AG09309 (cell line): ENCODE data around the gene TMEM258.

ENCODE experiments used
- DNase-seq: peaks from one replicate; pipeline ENCODE4 v3.0.0-alpha.2; 2010; ENCODE audit warnings: low read depth
- H3K4me3 ChIP-seq: 2 replicates; pipeline ENCODE4 v1.5.1; 2011; ENCODE audit warnings: mild to moderate bottlenecking, low read depth, low read length, moderate library complexity; ENCODE audit not compliant: control insufficient read depth
- TF ChIP-seq, protein P1 (sequence below): IDR thresholded peaks from 2 replicates; pipeline ENCODE4 v1.5.1; 2011; ENCODE audit warnings: mild to moderate bottlenecking, low read depth, low read length, inconsistent platforms; ENCODE audit not compliant: insufficient read depth, control insufficient read depth; ENCODE audit errors: missing control alignments

TMEM258 gene

GRCh38 chr11:61820174-61820573 lies 27.8 kb upstream of the TMEM258 start:
- no peak for DNase-seq
- TF ChIP-seq, protein P1, sequence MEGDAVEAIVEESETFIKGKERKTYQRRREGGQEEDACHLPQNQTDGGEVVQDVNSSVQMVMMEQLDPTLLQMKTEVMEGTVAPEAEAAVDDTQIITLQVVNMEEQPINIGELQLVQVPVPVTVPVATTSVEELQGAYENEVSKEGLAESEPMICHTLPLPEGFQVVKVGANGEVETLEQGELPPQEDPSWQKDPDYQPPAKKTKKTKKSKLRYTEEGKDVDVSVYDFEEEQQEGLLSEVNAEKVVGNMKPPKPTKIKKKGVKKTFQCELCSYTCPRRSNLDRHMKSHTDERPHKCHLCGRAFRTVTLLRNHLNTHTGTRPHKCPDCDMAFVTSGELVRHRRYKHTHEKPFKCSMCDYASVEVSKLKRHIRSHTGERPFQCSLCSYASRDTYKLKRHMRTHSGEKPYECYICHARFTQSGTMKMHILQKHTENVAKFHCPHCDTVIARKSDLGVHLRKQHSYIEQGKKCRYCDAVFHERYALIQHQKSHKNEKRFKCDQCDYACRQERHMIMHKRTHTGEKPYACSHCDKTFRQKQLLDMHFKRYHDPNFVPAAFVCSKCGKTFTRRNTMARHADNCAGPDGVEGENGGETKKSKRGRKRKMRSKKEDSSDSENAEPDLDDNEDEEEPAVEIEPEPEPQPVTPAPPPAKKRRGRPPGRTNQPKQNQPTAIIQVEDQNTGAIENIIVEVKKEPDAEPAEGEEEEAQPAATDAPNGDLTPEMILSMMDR: no peak
- H3K4me3 ChIP-seq: no peak overlapping the region

DNA sequence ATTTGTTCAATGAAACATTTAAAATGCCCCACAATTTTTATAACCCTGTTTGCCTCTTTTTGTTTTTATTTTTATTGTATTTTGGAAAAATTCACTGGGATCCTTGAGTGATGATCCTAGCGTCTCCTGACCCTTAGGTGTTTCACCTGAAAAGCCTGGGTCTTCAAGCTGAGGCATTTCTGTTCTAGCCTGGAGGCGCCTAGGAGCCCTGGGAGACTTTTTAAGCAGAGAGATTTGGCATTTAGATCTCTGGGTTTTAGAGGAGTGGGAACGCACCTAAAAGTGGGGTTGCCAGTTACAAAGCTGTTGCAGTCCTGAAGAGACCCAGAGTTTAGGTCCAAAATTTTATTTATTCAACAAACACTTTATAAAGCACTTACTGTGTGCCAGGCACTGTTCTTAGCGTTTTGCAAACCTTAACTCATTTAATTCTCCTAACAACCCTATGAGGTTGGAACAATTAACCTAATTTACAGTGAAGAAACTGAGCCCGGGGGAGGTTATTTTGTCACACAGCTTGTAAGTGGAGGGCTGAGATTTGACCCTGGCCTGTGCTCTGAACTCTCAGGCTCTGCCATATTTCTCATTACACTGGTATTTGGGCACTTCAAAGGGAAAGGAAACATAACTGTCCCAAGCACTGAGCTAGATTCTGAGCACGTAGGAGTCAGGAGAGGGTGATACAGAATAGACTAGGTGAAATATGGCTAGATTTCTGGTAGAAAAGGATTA lies 25.2 kb upstream of the TMEM258 start:
- H3K4me3 ChIP-seq: peak overlapping the region; percentile 67
- no peak for DNase-seq
- TF ChIP-seq, protein P1: no peak

DNA sequence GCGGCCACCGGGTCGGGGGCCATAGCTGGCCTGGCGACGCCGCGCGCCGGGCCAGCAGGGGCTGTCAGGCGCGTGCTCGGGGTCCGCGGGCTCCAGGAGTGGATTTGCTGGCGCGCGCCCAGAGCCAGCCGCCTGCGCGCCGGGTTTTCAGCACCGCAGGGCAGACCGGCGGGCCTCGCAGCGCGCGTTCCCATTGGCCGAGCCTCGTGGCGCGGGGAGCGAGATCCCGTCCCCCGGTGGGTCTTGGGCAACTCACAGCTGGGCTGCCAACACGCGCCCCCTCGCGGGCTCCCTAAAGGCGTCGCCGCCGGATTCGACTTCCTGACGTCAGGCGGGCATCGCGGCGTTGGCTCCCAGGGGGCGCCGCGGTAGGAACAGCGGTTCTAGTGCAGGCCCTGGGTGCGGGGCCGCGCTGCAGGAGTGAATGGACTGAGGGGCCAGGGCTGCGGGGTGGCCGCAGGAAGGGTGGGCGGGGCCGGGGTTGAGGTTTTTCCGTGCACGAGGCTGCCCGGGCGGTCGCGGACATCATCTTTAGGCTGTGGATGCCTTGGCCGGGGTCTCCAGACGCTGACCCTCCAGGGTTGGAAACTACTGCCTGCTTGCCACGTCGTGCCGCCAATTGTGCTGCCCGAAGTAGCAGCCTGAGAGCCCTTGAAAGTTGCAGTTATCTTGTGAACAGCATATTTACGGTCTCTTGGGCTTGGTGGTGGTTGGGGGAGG lies 24.5 kb upstream of the TMEM258 start, which contains the start of gene FADS1:
TSS of gene FADS1 (minus strand) at position 268 of the 720 bp plus-strand sequence. CDS start at position 194, 74 bp downstream.
- TF ChIP-seq, protein P1: peak; percentile 63
- peak within 1 kb of the TSS; percentile 67 for H3K4me3 ChIP-seq
- DNase-seq: peak; percentile 66

DNA sequence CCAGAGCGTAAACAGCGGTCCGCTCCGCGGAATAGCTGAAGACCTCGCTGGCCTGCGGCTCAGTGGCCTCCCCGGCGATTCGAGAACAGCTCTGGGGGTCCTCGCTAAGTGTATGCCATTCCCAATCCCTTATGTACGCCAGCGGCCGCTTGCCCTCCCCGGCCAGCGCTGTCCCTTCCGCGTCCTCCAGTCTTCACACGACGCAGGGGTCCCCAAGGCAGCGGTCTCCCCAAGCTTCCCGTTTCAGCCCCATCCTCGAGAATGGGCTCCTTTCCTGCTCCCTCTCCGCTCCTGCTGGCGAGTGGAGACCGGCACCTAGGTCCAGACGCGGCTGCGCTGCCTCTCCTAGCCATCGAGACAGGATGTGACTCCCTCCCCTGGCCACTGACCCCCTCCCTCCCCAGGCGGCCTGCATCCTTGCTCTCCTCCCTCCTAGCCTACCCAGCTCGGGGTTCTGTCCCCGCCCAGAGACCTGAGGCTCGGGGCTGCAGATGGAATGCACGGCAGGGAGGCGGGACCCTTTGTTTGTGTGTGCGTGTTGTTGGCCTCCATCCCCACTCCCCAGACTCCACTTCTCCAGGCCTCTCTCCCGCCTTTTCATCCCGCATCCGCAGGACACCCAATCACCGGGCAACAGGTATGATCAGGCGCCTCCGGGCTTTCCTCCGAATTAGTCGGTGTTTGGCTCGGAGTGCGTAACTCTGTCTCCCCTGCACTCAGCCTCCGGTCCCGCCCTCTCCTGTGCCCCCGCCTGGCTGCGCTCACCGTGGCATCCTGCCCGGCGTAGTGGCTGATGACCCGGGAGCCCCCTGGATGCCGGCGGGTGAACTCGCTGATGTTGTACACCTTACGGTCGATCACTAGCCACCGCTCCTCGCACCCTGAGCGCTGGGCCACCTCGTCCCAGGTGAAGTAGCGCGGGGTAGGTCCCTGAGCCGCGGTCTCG lies 23.7 kb upstream of the TMEM258 start:
- no peak for DNase-seq
- TF ChIP-seq, protein P1: no peak
- peak overlapping the region; percentile 67 for H3K4me3 ChIP-seq

DNA sequence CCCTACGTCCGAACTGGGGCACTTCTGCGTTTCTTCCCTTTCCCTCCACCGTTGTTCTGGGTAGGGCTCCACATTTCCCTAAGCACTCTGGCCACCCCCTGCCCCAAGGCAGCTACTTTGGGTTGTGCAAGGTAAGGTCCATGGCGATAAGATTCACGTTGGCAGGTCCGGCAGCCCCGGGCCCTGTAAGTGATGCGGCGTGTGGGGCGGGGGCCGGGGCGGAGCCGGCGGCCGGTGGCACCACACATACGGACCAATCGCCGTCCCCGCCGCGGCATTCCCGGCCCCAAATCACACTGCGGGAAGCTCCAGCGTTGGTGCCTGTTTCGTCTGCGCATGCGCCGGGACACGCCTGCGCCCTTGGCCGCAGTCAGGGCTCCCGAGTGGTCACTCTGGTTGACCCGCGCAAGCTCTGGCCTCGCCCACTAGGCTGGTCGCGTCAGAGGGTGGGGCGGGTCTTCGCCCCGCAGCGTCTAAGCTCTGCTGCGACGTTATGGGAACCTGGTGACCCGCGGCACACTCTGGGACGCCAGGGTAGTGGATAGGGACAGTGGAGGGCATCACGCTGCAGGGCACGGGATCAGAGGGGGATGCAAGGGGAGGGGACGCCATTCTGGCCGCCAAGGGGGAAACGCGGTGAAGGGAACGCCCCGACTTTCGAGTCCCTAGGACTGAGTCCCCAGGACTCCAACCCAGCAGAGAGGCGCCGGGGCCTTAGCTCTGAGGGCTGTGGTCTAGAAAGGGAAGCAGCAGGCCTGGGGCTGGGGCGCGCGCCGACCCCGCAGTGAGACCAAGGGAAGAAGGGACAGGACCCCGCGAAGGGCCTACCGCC lies 22.8 kb upstream of the TMEM258 start:
- H3K4me3 ChIP-seq: peak overlapping the region; percentile 67

More for the DNA sequence above, 22.8 kb upstream of the TMEM258 start:
- DNase-seq: peak; percentile 71
- TF ChIP-seq, protein P1: no peak
